HG03432 (cell line): ENCODE results near the gene UNC119B.
"Not testable (repeated sequence)": the region's sequence is repeated elsewhere in the genome, so short reads cannot be mapped to it uniquely, and the experiment has no call there.

ENCODE experiments used
- ATAC-seq: cut with Tn5 transposase; IDR thresholded peaks from one replicate; pipeline ENCODE4 v1.9.1; 2021; ENCODE audit warnings: mild to moderate bottlenecking, moderate library complexity; ENCODE audit not compliant: unreplicated experiment

The UNC119B gene

GRCh38 chr12:120718055-120718454 lies 7.8 kb downstream of the UNC119B start:
- no peak for ATAC-seq

DNA sequence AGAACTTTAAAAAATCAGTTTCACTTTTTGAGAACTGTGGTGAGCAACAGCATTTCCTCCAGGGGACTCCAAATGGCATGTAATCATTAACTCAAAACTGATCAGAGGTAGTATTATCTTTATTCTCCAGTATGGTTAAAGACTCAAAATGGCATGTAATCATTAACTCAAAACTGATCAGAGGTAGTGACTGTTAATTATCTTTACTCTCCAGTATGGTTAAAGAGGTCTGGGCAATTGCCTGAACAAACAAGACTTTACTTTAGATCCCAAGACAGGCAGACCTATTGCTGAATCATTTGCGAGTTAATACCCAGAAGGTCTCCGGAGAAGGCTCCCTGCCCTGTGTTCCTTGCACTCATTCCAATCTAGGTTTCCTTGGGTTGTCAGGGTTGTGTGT lies 8.8 kb downstream of the UNC119B start:
- no peak for ATAC-seq

DNA sequence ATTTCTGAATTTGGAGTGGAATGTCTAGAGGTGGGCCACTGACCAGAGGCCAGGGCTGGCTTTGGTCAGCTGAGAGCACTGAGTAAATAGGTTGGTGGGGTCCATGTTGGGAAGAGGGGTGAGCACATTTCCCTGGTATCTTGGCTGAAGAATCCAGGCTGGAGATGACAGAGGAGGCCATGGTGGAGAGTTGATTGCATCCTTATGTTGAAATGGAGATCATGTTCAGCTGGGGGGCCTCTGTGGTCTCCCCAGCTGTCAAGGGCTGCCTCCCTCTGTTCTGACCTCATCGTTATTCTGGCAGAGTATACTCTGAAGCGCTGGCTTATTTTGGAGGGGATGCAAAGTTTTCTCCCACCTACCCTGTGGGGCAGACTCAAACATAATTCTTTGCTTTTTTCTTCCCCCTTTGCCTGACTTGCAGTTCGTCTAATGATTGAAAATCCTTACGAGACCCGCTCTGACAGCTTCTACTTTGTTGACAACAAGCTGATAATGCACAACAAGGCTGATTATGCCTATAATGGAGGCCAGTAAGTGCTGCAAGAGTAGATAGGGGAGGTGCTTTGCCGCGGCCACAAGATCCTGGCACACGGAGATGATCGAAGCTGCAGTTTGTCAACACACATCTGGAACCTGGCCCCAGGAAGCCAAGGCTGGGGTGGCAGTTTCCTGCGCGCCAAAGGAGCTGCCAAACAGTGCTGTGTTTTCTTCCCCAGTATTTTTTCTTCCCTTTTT lies 9.4 kb downstream of the UNC119B start:
- no peak for ATAC-seq

- no peak for ATAC-seq
Observed at GRCh38 chr12:120720234-120720986, 10.2 kb downstream of the UNC119B start.

DNA sequence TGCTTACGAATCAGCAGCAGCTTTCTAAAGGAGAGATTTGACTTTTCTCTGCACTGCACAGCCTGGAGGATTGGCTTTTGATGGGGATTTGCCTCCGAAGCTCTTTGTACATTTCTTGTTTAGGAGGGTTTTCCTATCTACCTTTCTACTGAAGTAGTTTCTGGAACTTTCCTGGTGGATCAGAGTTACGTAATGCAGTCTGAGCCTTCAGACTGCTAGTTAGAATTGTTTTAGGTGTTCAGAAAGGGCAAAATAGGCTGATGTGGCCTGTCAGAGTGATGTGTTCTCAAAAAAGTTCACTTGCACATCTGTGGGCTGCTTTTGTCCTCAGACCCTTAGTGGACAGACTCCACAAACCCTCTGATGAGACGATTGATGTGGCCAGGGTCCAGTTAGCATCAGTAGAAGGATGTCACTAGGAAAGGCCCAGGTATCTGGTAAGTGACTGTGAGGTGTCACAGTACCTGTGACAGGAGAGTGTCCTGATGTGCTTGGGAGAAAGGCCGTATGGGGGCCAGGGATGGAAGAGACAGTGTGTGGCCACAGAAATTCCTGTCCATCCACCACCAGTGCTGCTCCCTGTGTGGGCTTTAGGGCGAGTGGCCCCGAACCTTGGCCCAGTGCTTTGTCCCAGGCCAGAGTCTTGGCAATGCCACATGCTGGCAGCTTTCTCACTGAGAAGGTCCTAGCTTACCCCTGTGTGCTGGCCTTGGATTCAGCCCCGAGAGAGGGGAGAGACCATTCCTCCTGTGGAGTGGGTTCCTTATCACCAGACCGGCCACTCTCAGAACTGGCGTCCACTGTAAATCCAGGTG lies 10.9 kb downstream of the UNC119B start:
- ATAC-seq = no peak

DNA sequence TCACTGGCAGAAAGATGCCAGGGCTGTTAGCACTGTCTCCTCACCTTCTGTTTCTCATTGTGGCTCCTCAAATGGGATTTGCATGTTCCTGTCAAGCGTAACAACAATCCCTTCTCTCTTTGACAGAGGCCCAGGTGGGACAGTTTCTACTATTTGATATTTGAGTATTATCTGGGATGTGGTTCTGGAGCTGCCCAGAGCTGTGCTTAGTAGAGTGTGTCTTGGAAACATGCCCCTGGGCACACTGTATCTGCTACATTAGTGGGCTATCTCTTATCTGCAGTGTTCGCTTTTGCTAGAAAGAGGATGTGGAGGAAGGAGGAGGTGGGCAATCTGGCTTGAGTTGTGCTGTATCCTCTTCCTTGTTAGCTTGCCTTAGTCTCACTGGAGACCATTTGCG lies 11.6 kb downstream of the UNC119B start:
- no peak for ATAC-seq

DNA sequence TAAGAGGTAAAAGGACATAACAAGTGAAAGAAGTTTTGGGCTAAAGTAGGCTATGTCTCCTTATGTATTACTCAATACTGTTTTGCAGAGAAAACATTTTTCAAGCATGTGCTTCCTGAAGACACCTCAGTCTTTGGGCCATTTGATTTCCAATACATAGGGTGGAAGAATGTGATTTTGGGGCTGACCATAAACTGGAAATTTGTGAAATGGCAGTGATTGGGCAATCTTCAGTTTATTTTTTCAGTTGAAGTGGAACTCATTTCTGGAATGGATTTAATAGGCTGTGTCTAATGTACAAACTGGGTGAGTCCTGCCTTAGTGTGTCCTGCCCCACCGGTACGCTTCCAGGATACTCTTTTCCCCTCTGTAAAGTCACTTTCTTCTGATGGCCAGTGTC lies 12.5 kb downstream of the UNC119B start:
- ATAC-seq = no peak

DNA sequence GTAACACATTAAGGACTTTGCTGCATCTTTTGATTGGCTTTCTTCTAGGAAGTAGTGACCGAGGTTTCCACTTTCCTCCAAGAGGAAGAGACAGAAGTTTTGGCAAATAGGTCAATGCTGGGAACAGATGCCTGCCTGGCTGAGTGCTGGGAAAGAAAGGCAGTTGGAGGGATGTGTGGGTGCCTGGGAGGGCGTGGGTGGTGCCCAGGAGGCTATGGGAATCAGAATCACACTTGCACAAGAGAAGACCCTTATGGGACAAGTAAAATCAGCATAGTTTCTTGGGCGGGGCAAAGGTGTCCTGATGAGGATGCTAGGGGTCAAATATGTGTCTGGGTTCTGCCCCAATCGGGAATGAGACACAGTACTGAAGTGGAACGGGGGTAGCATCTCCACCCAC lies 14.5 kb downstream of the UNC119B start:
- no peak for ATAC-seq

GRCh38 chr12:120725151-120725658 lies 14.9 kb downstream of the UNC119B start:
- ATAC-seq = no peak

- ATAC-seq = peak; percentile 97
Observed at GRCh38 chr12:120725659-120726509, 15.6 kb downstream of the UNC119B start, which contains the start of gene ACADS. Gene ACADS (plus strand): TSS chr12:120725826. CDS start chr12:120725886, 60 bp downstream.

DNA sequence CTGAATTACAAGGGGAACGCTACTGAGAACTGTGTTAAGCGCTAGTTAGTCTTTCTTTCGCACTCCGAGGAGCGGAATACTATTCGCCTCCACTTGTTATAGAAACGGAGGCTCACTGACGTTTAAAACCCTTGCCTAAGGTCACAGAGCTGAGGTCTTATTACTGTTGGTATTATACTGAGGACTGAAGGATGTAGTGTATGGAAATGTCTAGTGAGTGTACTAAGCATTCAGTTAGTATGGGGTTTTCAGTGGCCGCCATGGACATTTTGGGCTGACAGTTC lies 16.2 kb downstream of the UNC119B start:
- no peak for ATAC-seq

DNA sequence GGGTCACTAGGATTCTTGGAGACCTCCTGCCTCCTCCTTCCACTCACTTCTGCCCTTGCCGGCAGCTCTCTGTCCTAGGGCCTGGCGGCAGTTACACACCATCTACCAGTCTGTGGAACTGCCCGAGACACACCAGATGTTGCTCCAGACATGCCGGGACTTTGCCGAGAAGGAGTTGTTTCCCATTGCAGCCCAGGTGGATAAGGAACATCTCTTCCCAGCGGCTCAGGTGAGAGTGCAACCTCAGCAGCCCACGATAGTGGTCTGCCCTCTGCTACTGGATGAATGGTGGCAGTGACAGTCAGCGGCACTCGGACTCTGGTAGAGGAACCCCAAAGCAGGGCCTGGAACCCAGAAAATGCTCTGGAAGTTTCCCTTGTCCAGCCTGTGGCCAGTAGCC lies 16.7 kb downstream of the UNC119B start:
- ATAC-seq = no peak

GRCh38 chr12:120732198-120732597 lies 21.9 kb downstream of the UNC119B start:
- ATAC-seq = not testable (repeated sequence)

DNA sequence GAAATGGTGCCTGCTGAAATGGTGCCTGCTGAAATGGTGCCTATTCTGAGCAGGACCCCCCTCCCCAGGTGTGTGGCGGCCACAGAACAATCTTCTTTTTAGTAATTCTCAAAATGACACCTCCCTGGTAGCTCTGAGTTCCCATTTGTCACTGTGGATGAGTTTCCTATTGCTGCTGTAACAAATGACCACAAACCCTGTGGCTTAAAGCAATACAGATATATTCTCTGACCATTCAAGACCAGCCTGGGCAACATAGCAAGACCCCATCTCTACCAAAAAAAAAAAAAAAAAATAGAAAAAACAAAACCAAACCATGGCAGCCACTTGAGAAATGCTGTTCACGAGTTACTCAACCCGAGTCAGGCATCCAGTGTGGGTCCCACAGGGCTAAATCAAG lies 23.3 kb downstream of the UNC119B start:
- no peak for ATAC-seq

DNA sequence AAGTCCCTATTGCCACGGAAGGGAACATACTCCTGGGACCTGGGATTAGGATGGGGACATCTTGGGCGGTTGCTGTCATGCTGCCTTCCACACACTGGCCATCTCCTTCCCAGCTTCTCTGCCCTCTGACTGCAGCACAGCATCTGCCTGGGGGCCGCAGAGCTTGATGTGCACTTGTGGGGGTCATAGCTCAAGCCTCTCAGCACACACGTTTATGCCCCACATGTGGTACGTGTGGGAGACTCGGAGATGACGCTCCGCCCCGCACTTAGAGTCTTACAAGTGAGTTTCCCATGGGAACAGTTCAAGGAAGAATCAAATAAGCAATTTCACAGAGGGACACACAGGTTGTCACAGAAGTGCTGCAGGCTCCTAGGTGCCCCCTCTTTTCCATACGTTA lies 24.0 kb downstream of the UNC119B start:
- no peak for ATAC-seq

DNA sequence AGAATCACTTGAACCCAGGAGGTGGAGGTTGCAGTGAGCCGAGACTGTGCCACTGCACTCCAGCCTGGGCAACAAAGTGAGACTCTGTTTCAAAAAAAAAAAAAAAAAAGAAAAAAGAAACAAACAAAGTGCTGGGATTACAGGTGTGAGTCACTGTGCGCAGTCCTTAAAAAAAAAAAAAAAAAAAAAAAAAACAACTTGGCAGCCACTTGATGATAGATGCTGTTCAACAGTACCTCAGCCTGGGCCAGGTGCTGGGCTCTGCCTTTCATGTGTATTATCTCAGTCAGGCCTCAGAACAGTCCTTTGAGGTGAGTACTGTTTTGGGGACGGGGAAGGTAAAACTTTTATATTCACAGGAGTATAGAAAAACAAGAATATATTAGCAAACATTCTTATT lies 24.9 kb downstream of the UNC119B start:
- no peak for ATAC-seq

GRCh38 chr12:120736404-120737331 lies 26.4 kb downstream of the UNC119B start:
- ATAC-seq = no peak

DNA sequence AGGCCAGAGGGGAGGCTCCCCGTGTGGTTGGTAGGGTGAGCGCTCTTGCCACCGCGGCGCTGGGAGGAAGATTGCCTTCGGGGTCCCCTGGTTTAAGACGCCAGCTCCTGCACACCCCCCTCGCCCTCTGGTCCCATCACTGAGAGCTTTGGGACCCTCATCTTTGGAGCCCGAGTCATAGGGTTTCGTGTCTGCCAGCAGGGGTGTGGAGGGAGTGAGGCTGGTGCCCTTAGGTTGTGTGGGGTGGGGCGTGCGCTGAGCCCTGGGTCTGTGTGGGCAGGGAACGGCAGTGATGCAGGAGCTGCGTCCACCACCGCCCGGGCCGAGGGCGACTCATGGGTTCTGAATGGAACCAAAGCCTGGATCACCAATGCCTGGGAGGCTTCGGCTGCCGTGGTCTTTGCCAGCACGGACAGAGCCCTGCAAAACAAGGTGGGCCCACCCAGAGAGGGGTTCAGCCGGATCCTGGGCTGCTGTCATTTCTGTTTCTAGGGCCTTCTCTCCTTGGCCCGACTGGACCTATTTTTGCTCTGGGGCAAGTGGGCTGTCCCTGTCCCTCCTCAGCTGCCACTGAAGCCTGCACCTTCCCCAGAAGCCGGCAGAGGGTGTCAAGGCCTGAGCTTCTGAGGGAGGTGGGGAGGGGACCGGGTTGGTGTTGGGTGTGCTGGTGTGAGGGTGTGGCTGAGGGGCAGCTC lies 27.4 kb downstream of the UNC119B start:
- ATAC-seq = no peak
